GM21423 (cell line): ENCODE measurements around the gene RNF168.
"Not testable (repeated sequence)": the region's sequence is repeated elsewhere in the genome, so short reads cannot be mapped to it uniquely, and the experiment has no call there.

ENCODE experiments used
- ATAC-seq: cut with Tn5 transposase; IDR thresholded peaks from one replicate; pipeline ENCODE4 v1.9.1; 2021; ENCODE audit warnings: mild to moderate bottlenecking, moderate library complexity; ENCODE audit not compliant: unreplicated experiment

The RNF168 gene, protein sequence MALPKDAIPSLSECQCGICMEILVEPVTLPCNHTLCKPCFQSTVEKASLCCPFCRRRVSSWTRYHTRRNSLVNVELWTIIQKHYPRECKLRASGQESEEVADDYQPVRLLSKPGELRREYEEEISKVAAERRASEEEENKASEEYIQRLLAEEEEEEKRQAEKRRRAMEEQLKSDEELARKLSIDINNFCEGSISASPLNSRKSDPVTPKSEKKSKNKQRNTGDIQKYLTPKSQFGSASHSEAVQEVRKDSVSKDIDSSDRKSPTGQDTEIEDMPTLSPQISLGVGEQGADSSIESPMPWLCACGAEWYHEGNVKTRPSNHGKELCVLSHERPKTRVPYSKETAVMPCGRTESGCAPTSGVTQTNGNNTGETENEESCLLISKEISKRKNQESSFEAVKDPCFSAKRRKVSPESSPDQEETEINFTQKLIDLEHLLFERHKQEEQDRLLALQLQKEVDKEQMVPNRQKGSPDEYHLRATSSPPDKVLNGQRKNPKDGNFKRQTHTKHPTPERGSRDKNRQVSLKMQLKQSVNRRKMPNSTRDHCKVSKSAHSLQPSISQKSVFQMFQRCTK

DNA sequence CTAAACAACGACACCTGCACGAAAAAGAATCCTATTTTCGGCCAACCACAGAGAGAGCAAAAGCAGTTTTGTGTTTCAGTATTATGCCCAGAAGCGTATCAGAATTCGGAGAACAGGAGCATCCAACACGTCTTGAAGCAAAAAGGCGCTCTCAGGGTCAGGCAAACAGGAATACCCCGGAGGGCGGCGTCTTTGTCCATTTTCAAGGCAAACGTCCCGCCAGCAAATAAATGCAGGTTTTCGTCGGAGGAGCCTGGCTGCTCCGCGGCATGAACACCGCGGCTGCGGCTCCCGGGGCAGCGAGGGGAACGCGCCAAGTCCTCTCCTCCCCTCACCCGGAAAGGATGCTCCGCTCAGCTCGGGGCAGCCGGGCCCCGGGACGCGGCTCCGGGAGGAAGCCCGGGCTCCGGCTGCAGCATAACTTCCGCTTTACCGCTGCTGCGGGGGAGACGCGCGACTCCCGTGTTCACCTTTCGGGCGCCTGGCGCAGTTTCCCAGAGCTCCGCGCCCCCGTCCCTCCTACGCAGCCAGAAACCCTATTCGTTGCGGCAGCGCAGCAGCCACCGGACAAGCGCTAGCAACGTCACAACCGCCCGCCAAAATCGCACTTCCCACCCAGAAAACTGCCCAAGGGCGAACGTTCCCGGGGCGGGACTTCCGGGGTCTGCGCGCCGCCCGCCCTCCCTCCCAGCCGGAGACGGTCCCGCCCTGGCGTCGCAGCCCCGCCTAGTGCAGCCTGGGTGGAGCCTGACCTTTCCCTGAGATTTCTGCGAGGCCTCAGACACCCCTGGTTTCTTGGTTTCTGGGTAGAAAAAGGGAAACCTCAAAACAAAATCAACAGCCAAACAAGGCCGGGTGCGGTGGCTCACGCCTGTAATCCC lies at the start of gene RNF168:
Gene RNF168, minus strand, starts transcription at position 573 of the 881 bp plus-strand sequence. CDS start 595 bp downstream, outside the sequence.
- peak; percentile 85 for ATAC-seq

DNA sequence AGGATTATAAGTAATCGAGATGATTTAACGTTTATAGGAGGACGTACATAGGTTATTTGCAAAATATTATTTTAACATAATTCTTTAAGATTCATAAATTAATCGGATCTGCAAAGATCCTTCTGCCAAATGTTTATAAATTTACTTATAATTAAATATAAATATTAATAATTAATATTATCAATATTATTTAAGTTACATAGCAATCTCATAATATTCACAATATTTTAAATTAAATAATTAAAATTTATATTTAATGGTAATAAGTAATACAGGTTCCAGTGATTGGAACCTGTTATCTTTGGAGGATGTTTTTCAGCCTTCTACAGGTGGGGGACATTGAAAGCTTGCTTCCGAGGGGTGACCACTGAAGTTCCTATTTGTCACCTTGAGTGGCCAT lies 48.7 kb upstream of the RNF168 start:
- ATAC-seq, result no peak

DNA sequence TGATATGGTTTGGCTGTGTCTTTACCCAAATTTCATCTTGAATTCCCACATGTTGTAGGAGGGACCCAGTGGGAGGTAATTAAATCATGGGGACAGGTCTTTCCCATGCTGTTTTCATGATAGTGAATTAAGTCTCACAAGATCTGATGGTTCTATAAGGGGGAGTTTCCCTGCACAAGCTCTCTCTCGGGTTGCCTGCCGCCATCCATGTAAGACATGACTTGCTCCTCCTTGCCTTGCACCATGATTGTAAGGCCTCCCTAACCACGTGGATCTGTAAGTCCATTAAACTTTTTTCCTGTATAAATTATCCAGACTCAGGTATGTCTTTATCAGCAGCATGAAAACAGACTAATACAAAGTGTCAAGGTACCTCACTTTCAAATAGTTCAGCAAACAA lies 46.6 kb upstream of the RNF168 start:
- ATAC-seq, result not testable (repeated sequence)

DNA sequence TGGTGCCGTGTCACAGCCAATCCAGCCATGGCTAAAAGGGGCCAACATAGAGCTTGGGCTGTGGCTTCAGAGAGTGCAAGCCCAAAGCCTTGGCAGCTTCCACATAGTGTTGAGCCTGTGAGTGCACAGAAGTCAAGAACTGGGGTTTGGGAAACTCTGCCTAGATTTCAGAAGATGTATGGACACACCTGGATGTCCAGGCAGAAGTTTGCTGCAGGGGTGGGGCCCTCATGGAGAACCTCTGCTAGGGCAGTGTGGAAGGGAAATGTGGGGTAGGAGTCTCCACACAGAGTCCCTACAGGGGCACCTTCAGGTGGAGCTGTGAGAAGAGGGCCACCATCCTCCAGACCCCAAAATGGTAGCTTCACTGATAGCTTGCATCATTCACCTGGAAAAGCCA lies 45.7 kb upstream of the RNF168 start:
- not testable (repeated sequence) for ATAC-seq

DNA sequence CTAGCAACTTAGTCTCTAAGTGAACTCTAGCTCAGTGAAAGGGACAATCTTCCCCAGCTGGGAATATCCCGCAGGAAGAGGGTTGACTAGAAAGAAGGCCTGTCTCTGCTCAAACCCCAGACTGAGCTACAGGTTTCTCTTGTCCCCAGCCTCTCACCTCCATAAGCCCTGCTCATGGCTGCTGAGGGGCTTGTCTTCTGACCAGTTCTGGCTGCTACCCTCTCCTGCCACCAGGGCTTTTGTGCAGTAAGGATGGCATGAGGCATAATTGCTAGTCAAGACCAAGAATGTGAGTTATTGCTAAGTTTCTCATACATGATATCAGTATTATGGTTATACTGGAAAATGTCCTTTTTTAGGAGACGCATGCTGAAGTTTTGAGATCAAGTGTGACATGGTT lies 43.5 kb upstream of the RNF168 start:
- ATAC-seq, result no peak

DNA sequence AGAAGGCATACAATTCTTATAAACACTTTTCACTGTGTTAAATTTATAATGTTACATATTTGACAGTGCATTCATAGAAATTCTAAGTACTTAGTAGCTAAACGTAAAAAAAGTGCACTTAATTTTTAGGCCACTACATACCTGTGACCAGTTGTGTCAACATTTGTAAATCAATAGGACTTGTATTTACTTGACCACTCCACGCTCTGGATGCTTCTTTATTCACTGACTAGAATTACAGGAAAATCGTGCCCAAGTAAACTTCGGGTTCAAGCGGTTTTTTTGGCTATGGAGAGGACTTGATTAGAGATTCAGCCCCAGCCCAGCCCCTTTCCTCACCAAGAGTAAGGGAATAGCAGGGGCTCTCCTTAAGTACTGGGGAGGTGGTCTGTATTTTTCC lies 43.0 kb upstream of the RNF168 start:
- no peak for ATAC-seq

DNA sequence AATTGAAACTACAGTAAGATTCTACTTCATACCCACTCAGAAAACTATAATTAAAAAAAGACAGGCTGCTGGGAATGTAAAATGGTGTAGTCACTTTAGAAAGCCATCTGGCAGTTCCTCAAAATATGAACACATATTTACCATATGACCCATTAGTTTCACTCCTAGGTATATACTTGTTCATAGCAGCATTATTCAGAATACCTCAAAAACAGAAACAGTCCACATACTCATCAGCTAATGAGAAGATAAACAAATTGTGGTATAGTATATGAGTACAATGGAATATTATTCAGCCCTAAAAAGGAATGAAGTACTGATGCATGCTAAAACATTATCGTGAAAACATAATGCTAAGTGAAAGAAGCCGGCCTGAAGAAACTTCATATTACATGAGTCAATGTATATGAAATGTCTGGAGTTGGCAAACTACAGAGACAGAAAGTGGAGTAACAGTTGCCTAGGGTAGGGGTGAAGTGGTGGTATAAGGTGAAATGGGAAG lies 41.0 kb upstream of the RNF168 start:
- ATAC-seq, result no peak

DNA sequence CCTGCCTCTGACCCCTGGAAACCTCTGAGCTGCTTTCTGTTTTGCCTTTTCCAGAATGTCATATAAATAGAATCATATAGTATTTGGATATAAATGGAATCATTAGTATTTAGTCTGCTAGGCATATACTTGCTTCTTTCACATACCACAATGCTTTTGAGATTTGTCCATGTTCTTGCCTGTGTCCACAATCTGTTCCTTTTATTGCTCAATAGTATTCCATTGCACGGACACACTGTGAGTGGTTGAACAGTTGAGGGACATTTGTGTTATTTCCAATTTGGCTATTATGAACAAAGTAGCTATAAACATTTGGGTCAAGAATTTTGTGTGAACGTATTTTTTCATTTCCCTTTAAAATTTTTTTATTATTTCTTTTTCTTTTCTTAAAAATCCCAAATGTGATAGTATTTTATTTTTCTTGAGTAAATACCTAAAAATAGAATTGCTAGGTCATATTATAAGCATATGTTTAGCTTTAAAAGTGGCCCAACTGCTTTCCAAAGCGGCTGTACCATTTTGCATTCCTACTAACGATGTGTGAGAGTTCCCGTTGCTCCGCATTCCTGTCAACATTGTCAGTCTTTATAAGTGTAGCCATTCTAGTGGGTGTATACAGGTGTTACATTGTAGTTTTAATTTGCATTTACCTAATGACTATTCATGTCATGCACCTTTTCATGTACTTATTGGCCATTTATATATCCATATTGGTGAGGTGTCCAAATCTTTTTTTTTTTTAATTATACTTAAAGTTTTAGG lies 38.3 kb upstream of the RNF168 start:
- no peak for ATAC-seq

DNA sequence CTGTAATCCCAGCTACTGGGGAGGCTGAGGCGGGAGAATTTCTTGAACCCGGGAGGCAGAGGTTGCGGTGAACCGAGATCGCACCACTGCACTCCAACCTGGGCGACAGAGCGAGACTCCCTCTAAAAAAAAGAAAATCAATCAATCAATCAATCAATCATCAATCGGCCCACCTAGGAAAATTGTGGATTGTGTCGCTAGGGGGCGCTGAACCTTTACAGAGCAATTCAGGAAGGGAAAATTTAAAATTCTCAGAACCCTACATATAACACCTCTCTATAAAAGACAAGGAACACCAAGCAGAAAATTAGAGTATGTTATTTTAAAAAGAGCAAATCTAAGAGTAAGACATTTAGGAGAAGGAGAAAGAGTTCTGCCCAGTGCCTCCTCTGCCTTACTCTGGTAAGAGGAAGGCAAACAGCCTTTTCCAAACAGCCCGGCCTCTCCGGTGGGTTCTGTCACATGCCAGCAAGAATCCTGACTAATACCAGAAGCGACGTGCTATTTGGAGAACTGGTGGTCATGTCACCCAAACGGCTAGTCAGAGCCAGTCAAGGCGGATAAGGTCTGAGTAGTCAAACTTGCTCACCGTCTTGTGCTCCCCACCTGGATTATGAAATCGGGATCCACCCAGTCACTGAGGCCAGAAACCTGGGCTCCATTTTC lies 33.9 kb upstream of the RNF168 start:
- no peak for ATAC-seq

DNA sequence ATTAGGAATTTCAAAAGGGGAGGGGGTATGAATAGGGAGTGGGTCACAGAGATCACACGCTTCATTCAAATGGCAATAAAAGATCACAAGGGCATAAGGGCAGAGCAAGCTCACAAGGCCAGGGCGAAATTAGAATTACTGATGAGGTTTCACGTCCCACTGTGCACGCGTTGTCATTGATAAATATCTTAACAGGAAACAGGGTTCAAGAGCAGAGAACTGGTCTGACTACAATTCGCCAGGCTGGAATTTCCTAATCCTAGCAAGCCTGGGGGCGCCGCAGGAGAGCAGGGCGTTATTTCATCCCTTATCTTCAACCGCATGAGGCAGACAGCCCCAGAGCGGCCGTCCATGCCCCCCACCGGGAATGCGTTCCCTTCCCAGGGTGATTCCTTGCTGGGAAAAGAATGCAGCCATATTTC lies 29.7 kb upstream of the RNF168 start:
- no peak for ATAC-seq

DNA sequence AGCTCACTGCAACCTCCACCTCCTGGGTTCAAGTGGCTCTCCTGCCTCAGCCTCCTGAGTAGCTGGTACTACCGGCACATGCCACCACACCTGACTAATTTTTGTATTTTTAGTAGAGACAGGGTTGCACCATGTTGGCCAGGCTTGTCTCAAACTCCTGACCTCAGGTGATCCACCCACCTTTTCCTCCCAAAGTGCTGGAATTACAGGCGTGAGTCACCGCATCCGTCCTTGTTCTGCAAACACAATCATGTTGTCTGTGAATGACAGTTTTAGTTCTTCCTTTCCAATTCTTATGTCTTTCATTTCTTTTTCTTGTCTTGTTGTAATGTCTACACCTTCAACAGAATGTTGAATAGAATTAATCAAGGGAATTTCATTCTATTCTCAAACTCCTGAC lies 27.9 kb upstream of the RNF168 start:
- no peak for ATAC-seq

DNA sequence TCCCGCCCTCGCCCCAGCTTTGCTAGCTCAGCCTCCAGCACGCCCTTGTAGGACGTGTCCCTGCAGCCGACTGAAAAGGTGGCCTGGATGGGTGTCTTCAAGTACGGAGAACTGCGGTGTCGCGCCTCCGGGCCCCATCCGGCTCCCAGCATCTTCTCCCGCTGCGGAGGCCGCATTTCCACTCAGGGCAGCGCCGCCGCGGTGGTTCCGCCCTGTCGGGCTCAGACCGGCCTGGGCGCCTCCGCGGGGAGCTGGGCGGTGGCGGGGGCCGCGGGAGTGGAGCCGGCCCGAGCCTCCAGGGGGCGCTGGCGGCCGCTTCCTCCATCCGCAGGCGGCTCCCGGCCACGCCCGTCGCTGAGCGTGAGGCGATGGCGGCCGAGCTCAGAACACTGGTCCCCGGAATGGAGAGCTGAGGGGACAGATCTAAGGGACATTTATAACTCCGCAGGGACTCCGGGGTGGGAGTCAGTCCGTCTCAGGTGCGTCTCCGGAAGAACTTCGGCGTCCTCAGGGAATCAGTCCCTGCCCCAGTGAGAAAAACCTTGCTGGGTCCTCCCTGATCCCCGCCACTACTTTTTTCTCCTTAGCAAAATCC lies 25.2 kb upstream of the RNF168 start:
- peak; percentile 91 for ATAC-seq

DNA sequence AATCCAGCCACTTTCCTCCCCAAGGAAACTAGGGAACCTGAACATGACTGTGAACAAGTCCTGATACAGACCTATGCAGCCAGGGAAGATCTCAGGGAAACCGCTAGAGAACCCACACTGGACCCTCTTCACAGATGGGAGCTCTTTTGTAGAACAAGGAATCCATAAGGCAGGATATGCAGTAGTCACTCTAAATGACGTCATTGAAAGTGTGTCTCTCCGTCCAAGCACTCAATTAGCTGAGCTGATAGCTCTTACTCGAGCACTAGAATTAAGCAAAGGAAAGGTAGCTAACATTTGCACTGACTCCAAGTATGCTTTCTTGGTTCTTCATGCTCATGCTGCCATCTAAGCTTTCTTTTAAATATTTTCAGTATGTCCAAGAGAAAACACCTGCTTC lies 21.6 kb upstream of the RNF168 start:
- no peak for ATAC-seq

DNA sequence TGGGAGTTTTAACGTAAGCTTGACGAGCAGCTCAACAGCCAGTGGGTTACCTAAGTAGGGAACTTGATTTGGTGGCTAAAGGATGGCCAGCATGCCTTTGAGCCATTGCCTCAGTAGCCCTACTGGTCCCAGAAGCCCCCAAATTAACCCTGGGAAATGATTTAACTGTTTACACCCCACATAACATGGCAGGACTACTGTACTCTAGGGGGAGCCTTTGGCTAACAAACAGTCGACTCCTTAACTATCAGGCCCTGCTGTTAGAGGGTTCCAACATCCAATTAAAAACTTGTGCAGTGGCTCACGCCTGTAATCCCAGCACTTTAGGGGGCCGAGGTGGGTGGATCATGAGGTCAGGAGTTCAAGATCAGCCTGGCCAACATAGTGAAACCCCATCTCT lies 21.0 kb upstream of the RNF168 start:
- ATAC-seq, result no peak

DNA sequence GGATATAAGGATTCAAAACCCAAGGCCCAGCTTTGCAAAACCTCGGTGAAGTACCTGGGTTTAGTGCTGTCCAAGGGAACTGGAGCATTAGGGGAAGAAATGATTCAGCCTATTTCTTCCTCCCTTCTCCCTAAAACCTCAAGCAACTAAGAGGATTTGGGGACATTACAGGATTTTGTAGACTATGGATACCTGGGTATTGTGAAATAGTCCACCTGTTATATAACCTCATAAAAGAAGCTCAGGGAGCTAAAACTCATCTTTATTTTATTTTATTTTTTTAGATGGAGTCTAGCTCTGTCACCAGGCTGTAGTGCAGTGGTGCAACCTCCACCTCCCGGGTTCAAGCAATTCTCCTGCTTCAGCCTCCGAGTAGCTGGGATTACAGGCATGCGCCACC lies 20.3 kb upstream of the RNF168 start:
- no peak for ATAC-seq

DNA sequence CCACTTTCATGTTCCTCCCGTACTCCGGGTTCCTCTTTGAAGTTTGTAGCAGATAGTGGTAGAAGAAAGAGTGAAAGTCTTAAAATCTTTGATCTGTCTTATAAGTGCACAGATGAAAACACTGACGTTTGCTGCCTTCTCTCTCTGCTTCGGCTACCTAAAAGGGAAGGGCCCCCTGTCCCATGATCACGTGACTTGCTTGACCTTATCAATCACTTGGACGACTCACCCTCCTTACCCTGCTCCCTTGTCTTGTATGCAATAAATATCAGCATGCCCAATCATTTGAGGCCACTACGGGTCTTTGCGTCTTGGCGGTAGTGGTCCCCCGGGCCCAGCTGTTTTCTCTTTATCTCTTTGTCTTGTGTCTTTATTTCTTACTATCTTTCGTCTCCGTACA lies 17.7 kb upstream of the RNF168 start:
- not testable (repeated sequence) for ATAC-seq

DNA sequence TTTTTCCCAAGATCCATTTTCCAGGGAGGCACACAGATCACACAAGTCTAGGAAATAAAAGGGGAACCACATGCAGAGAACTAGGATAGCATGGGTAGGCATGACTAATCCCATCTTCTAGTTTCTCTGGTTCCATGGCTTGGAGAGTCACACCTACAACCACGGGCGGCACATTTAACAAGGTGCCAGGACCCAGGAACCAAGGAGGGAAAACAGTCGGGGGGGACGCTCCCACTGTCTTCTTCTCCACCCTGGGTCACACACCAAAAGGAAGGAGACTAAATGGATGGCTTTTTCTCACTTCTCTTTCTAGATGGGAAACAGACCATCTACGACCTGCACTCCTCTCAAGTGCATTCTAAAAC lies 16.1 kb upstream of the RNF168 start:
- ATAC-seq, result no peak

DNA sequence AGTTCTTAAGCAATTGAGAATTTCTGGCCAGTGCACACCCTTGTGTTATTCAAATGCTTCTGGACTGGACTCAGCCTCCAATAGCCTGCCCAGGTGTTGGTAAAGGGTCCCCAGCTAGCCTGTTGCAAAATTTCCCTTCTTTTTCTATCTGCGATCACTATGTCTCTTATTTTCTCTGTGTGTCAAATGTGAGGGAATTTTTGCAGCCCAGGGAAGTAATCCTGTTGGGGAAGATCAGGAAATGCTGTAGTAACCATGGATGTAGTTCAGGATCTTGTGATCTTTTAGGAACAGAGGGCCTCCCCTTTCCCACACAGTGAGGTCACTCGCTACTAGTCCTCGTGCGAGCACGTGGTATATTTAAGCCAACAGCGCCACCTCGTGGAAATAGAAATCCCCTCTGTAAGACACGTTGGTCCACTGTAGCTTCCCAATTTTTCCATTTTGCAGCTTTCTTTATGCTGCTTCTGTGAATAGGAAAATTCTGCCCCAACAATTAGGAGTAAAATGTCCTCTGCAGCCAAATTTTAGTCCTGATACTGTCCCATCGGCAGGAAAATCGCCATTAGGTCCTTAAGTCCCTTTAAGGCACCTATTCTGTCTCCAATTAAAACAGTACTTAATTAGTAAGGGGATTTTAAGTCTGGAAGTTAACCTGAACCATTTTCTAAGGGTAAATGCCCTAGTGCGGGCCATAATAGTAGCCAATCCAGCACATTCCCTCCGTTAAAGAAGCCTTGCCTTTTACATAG lies 15.6 kb upstream of the RNF168 start:
- no peak for ATAC-seq

DNA sequence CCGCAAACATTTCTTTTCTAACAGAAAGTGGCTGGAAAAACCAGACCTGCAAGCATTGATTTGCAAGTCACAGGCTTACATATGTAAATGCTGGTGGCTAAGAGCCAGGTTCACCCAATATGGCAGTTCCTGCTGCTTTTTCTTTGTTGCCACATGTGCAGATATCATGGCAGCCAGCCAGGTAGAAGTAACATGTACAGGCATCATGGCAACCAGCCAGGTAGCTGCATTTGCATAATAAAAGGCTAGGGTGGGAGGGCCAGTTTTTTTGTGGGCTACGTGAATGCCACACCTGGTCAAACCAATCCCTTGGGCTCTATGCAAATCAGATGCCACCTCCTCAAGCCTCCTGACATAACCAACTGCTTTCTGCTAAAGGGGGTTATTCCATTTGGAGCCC lies 14.4 kb upstream of the RNF168 start:
- ATAC-seq, result no peak
